Measurements from ENCODE around the gene FZD1. TPM values are rescaled to one million over a fixed set of nuclear protein-coding genes. Genes with fewer than 3 reads are reported as not detected.

Gene FZD1
- total RNA-seq, 1 experiment from 2014 or later = 1.5 TPM

- H3K9me3 ChIP-seq = no peaks in the 10 kb centered on the region
- no peak overlapping the region for H3K4me3 Mint-ChIP-seq (ENCODE audit: unreplicated experiment)
- H3K4me1 ChIP-seq = no peaks in the 10 kb centered on the region
- no peaks in the 10 kb centered on the region for H3K27me3 ChIP-seq (replicated peaks; ENCODE audit: control insufficient read depth, insufficient read depth, low read length)
- no peak overlapping the region for H3K27ac Mint-ChIP-seq (ENCODE audit: unreplicated experiment)
- no peaks in the 10 kb centered on the region for H3K36me3 Mint-ChIP-seq (ENCODE audit: insufficient read depth, unreplicated experiment)
- POLR2A ChIA-PET = no interaction called here
- DNase-seq = no peak
- no TSS peak for BruUV-seq (replicated peaks)
- no peak for TF ChIP-seq CTCF (IDR thresholded peaks at IDR 0.05; ENCODE audit: insufficient read depth in 1 of 2, low read depth in 1 of 2, low read length in 1 of 2, severe bottlenecking in 1 of 2, unreplicated experiment in 1 of 2)
- CTCF ChIA-PET = no interaction called here
- no peaks in the 10 kb centered on the region for H3K4me1 Mint-ChIP-seq (ENCODE audit: low read depth, unreplicated experiment)
- no peaks in the 10 kb centered on the region for H3K36me3 ChIP-seq (ENCODE audit: control insufficient read depth, insufficient read depth, low read length)
- no peaks in the 10 kb centered on the region for H3K9me3 Mint-ChIP-seq (ENCODE audit: unreplicated experiment)
- H3K4me3 ChIP-seq (ENCODE audit: low read depth, low read length) = no peak overlapping the region
- H3K27me3 Mint-ChIP-seq (ENCODE audit: insufficient read depth, unreplicated experiment) = peaks cover 9% of the 10 kb centered on the region
- intact Hi-C loops (cut with micrococcal nuclease; ENCODE audit: unreplicated experiment) = no loop called here
Measured at GRCh38 chr7:91314591-91315323, 50.5 kb downstream of the FZD1 start.

DNA sequence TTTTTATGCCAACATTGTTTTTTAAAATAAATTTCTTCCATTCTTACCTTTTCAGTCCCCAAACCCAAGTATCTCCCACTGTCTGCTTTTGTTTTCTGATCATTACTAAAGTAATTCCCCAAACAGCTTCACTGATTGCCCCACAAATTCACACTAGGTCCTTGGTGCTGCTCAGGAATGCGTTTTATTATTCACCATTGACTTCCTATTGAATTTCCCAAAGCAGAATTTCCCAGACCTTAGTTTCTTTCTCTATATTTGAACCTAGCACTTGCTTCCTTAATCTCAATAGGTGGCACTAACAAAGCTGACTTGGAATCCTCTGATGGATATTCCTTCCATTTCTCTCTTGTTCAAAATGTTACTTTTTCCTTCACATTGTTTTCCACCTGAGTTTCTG lies 52.2 kb downstream of the FZD1 start:
- Mint-ChIP-seq H3K4me3 (ENCODE audit: unreplicated experiment) (no peak overlapping the region), H3K9me3 (ENCODE audit: unreplicated experiment) (no peaks in the 10 kb centered on the region), H3K36me3 (ENCODE audit: insufficient read depth, unreplicated experiment) (no peaks in the 10 kb centered on the region), H3K27me3 (ENCODE audit: insufficient read depth, unreplicated experiment) (peaks cover 7% of the 10 kb centered on the region), H3K4me1 (ENCODE audit: low read depth, unreplicated experiment) (no peaks in the 10 kb centered on the region), H3K27ac (ENCODE audit: unreplicated experiment) (no peak overlapping the region)
- POLR2A ChIA-PET = no interaction called here
- Histone ChIP-seq H3K4me3 (ENCODE audit: low read depth, low read length) (no peak overlapping the region), H3K36me3 (ENCODE audit: control insufficient read depth, insufficient read depth, low read length) (no peaks in the 10 kb centered on the region), H3K4me1 (no peaks in the 10 kb centered on the region), H3K9me3 (no peaks in the 10 kb centered on the region), H3K27me3 (replicated peaks; ENCODE audit: control insufficient read depth, insufficient read depth, low read length) (no peaks in the 10 kb centered on the region)
- no TSS peak for BruUV-seq (replicated peaks)
- TF ChIP-seq CTCF (IDR thresholded peaks at IDR 0.05; ENCODE audit: insufficient read depth in 1 of 2, low read depth in 1 of 2, low read length in 1 of 2, severe bottlenecking in 1 of 2, unreplicated experiment in 1 of 2) = no peak
- DNase-seq = no peak
- CTCF ChIA-PET = no interaction called here
- intact Hi-C loops (cut with micrococcal nuclease; ENCODE audit: unreplicated experiment) = no loop called here

DNA sequence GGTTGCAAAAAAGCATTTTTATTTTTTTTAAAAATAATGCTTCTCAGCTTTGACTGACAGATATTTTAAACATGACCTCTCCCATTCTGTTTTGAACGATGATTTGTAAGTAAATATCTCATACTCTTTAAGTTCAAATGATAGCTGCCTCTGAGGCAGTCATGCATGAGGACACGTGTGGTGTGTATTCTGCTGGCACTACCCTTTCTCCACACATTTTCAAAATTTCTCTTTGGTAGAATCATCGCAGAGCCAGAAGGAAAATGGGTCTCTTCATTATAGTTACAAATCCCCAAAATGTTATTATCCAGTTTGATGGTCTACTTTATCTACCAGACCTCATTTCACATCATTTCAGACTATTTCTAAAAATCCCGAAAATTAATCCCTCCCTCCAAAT lies 55.1 kb downstream of the FZD1 start:
- intact Hi-C loops (cut with micrococcal nuclease; ENCODE audit: unreplicated experiment) = no loop called here
- Mint-ChIP-seq H3K9me3 (ENCODE audit: unreplicated experiment) (no peaks in the 10 kb centered on the region), H3K27ac (ENCODE audit: unreplicated experiment) (no peak overlapping the region), H3K4me3 (ENCODE audit: unreplicated experiment) (no peak overlapping the region), H3K36me3 (ENCODE audit: insufficient read depth, unreplicated experiment) (no peaks in the 10 kb centered on the region), H3K4me1 (ENCODE audit: low read depth, unreplicated experiment) (no peaks in the 10 kb centered on the region), H3K27me3 (ENCODE audit: insufficient read depth, unreplicated experiment) (peaks cover 4% of the 10 kb centered on the region)
- BruUV-seq (replicated peaks) = no TSS peak
- no peaks in the 10 kb centered on the region for H3K9me3 ChIP-seq
- ChIA-PET POLR2A (no interaction called here), CTCF (no interaction called here)
- no peak for TF ChIP-seq CTCF (IDR thresholded peaks at IDR 0.05; ENCODE audit: insufficient read depth in 1 of 2, low read depth in 1 of 2, low read length in 1 of 2, severe bottlenecking in 1 of 2, unreplicated experiment in 1 of 2)
- H3K4me1 ChIP-seq = no peaks in the 10 kb centered on the region
- DNase-seq = no peak
- no peak overlapping the region for H3K4me3 ChIP-seq (ENCODE audit: low read depth, low read length)
- no peaks in the 10 kb centered on the region for H3K27me3 ChIP-seq (replicated peaks; ENCODE audit: control insufficient read depth, insufficient read depth, low read length)
- no peaks in the 10 kb centered on the region for H3K36me3 ChIP-seq (ENCODE audit: control insufficient read depth, insufficient read depth, low read length)

Data from Caco-2 (cell line).